Hematopoietic multipotent progenitor cell treated with erythropoietin and hydrocortisone succinate and interleukin-3 and kit ligand, for 4 days (in vitro differentiated cells): ENCODE measurements around the gene FOXK1.

Source experiments
- DNase-seq: peaks from one replicate; pipeline ENCODE4 v3.0.0-alpha.2; 2015

The FOXK1 gene

GRCh38 chr7:4766666-4767519 lies 84.8 kb downstream of the FOXK1 start:
- no peak for DNase-seq

GRCh38 chr7:4768597-4769569 lies 86.8 kb downstream of the FOXK1 start:
- no peak for DNase-seq

- DNase-seq, result peak; percentile 29
These were observed 87.7 kb downstream of the FOXK1 start for GRCh38 chr7:4769761-4770160.

- no peak for DNase-seq
These were observed 88.8 kb downstream of the FOXK1 start for GRCh38 chr7:4770886-4771285.

- no peak for DNase-seq
These were observed 89.6 kb downstream of the FOXK1 start for GRCh38 chr7:4771737-4772136.

DNA sequence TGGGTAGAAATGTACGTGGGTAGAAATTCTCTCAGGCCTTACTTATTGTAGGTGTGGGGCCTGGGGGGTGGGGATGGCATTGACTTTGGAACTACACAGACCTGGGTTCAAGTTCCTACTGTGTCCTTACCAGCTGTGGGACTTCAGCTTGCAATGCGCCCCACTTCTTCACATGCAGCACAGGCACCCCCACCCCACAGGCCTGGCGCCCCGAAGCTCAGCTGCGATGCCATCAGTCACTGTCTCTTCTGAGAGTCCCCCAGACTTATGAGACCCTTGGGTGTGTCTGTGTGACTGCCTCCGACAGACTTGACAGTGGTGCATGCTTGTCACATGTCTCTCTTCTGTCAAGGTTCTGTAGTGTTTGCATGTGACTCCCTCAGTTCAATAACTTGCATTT lies 90.2 kb downstream of the FOXK1 start:
- DNase-seq, result no peak

DNA sequence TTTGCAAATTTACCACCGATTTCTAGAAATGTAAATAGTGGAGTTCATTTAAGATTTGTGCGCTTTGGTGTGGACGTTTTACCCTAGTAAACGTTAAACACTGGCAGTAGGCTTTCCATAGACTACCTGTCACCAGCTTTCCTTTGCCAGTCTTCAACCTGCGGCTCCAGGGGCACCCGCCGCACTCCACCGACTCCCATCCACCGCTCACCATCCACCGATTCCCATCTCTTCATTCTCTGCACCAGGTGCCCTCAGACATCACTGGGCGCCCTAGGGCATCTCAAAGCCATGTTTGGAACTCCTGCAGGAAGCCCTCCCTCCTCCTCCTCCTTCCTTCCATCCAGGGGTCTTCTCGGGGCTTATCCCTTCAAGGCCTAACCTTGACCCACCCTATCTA lies 91.9 kb downstream of the FOXK1 start:
- no peak for DNase-seq

GRCh38 chr7:4774658-4775249 lies 92.7 kb downstream of the FOXK1 start:
- peak; percentile 71 for DNase-seq

DNA sequence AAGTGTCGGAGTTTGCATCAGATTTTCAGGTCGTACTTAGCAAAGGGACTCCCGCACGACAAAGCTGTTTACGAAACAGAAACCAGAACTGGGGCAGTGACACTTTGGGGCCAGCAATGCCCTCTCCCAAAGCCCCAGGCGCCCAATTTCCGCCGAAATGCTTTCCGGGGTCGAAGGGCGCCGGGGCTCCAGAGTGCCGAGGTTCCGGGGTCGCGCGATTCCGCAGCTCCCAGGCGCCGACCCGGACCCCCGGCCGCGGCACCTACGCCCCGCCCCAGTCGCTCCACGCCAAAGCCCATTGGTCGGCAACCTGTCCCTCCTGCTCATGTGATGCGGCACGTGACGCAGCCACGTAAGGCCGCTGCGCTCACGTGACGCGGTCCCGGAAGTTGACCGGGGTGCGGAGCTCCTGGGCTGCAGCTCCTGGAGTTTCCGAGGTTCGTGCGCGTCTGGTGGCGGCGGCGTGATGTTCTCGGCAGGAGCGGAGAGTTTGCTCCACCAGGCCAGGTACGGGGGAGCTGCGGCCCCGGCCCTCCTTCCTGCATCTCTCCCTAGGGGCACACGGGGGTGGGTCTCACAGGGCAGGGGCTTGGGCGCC lies 93.3 kb downstream of the FOXK1 start, which contains the start of gene AP5Z1:
TSS of gene AP5Z1 (plus strand) at position 374 of the 598 bp plus-strand sequence. CDS start at position 467, 93 bp downstream.
- DNase-seq, result peak; percentile 99

- peak; percentile 72 for DNase-seq
These were observed 93.9 kb downstream of the FOXK1 start for GRCh38 chr7:4775848-4776623.

DNA sequence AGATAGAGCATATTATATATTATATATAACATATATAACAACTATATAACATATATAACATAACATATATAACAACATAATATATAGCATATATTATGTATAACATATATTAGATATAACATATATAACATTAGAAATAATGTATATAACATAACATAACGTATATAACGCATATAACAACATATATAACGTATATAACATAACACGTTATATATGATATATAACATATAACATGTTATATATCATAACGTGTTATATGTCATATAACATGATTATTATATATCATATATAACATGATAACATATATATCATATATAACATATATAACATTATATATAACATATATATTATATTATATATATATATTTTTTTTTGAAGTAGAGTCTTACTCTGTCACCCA lies 97.0 kb downstream of the FOXK1 start:
- no peak for DNase-seq

GRCh38 chr7:4781366-4782069 lies 99.4 kb downstream of the FOXK1 start:
- DNase-seq, result no peak

- DNase-seq, result no peak
These were observed 100.5 kb downstream of the FOXK1 start for GRCh38 chr7:4782333-4783291.

- DNase-seq, result no peak
These were observed 101.2 kb downstream of the FOXK1 start for GRCh38 chr7:4783292-4783652.

GRCh38 chr7:4783762-4784351 lies 101.8 kb downstream of the FOXK1 start:
- no peak for DNase-seq

GRCh38 chr7:4784799-4785198 lies 102.7 kb downstream of the FOXK1 start:
- no peak for DNase-seq

- DNase-seq, result no peak
These were observed 103.3 kb downstream of the FOXK1 start for GRCh38 chr7:4785371-4785770.

DNA sequence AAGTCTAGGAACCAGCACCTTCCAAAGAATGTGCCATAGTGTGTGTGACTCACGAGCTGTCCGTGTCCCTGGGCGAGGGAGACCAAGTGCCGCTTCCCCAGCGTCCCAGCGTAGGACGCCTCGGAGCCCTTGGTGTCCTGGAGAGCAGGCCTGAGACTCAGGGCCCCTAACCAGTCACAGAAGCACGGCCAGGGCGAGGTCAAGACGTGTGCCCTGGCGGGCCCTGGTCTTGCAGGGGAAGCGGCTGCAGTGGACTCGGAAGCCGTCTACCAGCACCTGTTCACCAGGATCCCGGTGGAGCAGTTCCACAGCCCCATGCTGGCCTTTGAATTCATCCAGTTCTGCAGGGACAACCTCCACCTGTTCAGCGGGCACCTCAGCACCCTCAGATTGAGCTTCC lies 103.9 kb downstream of the FOXK1 start:
- no peak for DNase-seq

DNA sequence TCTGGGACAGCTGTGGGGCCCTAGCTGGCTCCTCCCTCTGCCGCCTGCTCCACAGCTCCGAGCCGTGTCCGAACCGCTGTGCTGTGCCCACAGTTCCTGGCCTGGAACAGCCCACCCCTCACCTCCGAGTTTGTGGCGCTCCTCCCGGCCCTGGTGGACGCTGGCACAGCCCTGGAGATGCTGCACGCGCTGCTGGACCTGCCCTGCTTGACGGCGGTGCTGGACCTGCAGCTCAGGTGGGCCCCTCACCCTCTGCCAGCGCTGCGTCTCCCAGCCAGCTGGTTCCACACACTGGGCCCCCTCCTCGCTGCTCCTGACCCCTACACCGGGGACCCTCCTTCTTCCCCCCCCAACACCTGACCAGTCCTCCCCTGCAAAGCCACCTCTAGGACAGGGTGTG lies 105.4 kb downstream of the FOXK1 start:
- no peak for DNase-seq
